HG03135 (cell line): Measurements from ENCODE around the gene TGM6.
A peak's percentile ranks its signal among the peaks of the same experiment; 100 is the strongest.

Experiments used
- ATAC-seq: cut with Tn5 transposase; IDR thresholded peaks from one replicate; pipeline ENCODE4 v1.9.1; 2021; ENCODE audit warnings: mild to moderate bottlenecking, moderate library complexity; ENCODE audit not compliant: unreplicated experiment

The TGM6 gene

GRCh38 chr20:2451939-2452732, 71.4 kb downstream of the TGM6 start:
- ATAC-seq, result no peak

- no peak for ATAC-seq
Observed at GRCh38 chr20:2453792-2454191, 73.1 kb downstream of the TGM6 start.

GRCh38 chr20:2455771-2456497, 75.2 kb downstream of the TGM6 start:
- no peak for ATAC-seq

GRCh38 chr20:2458919-2459499, 78.3 kb downstream of the TGM6 start:
- ATAC-seq, result no peak

- no peak for ATAC-seq
Observed at GRCh38 chr20:2459981-2460751, 79.5 kb downstream of the TGM6 start.

- no peak for ATAC-seq
Observed at GRCh38 chr20:2460752-2461424, 80.2 kb downstream of the TGM6 start.

- ATAC-seq, result no peak
Observed at GRCh38 chr20:2462484-2462883, 81.8 kb downstream of the TGM6 start.

- no peak for ATAC-seq
Observed at GRCh38 chr20:2463616-2464365, 83.1 kb downstream of the TGM6 start.

- no peak for ATAC-seq
Observed at GRCh38 chr20:2465100-2465499, 84.4 kb downstream of the TGM6 start.

GRCh38 chr20:2467412-2467811, 86.7 kb downstream of the TGM6 start:
- no peak for ATAC-seq

GRCh38 chr20:2468581-2469407, 88.1 kb downstream of the TGM6 start:
- no peak for ATAC-seq

GRCh38 chr20:2469991-2470422, 89.3 kb downstream of the TGM6 start:
- ATAC-seq, result peak; percentile 30

- ATAC-seq, result peak; percentile 97
Observed at GRCh38 chr20:2470423-2471193, 89.9 kb downstream of the TGM6 start, which contains the start of gene SNRPB. TSS of gene SNRPB (minus strand) at chr20:2470789. CDS start at chr20:2470690, 99 bp downstream.

GRCh38 chr20:2473516-2473915, 92.8 kb downstream of the TGM6 start:
- ATAC-seq, result no peak

GRCh38 chr20:2475850-2476741, 95.4 kb downstream of the TGM6 start:
- ATAC-seq, result no peak

GRCh38 chr20:2476742-2477615, 96.3 kb downstream of the TGM6 start:
- ATAC-seq, result no peak
